Measurements from ENCODE around the gene ADAM23. TPM values are rescaled to one million over a fixed set of nuclear protein-coding genes. Genes with fewer than 3 reads are reported as not detected.

The ADAM23 gene
- total RNA-seq, 1 donor from 2014 or later: 0.16 TPM

- H3K27ac Mint-ChIP-seq: no peak overlapping the region
- intact Hi-C loops (cut with micrococcal nuclease): no loop called here
- H3K9me3 Mint-ChIP-seq: no peaks in the 10 kb centered on the region
- no peak overlapping the region for H3K4me3 Mint-ChIP-seq
- no peak for DNase-seq (ENCODE audit: low spot score)
- peaks cover 11% of the 10 kb centered on the region for H3K4me1 Mint-ChIP-seq (ENCODE audit: low read depth)
- no peaks in the 10 kb centered on the region for H3K36me3 Mint-ChIP-seq (ENCODE audit: low read depth)
- H3K27me3 Mint-ChIP-seq (ENCODE audit: insufficient read depth): peaks cover 20% of the 10 kb centered on the region
Observed at GRCh38 chr2:206562375-206562774, 119.0 kb downstream of the ADAM23 start.

DNA sequence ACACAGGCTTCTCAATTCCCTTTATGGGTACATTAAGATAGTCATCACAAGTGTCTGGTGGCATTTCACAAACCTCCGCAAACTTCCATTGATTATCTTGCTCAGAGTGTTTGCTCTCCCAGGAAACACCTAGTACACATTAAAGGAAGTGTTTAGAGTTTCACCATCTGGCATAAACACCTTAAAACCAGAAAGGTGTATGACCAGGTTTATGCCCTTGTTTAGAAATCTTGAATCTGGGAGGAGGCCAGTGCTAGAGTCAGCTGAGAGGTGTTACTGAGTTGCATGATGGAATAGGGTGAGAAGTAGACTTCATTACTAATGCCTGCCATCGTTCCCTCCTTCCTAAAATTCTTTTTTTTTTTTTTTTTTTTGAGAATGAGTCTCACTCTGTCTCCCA lies 120.0 kb downstream of the ADAM23 start:
- intact Hi-C loops (cut with micrococcal nuclease): no loop called here
- H3K27me3 Mint-ChIP-seq (ENCODE audit: insufficient read depth): peaks cover 12% of the 10 kb centered on the region
- H3K9me3 Mint-ChIP-seq: no peaks in the 10 kb centered on the region
- no peak overlapping the region for H3K27ac Mint-ChIP-seq
- H3K4me3 Mint-ChIP-seq: no peak overlapping the region
- no peaks in the 10 kb centered on the region for H3K36me3 Mint-ChIP-seq (ENCODE audit: low read depth)
- DNase-seq (ENCODE audit: low spot score): no peak
- H3K4me1 Mint-ChIP-seq (ENCODE audit: low read depth): peaks cover 8% of the 10 kb centered on the region

GRCh38 chr2:206565666-206566065 lies 122.3 kb downstream of the ADAM23 start:
- no peaks in the 10 kb centered on the region for H3K9me3 Mint-ChIP-seq
- H3K27me3 Mint-ChIP-seq (ENCODE audit: insufficient read depth): peaks cover 11% of the 10 kb centered on the region
- intact Hi-C loops (cut with micrococcal nuclease): no loop called here
- H3K27ac Mint-ChIP-seq: no peak overlapping the region
- no peak for DNase-seq (ENCODE audit: low spot score)
- no peak overlapping the region for H3K4me3 Mint-ChIP-seq
- H3K36me3 Mint-ChIP-seq (ENCODE audit: low read depth): no peaks in the 10 kb centered on the region
- H3K4me1 Mint-ChIP-seq (ENCODE audit: low read depth): no peaks in the 10 kb centered on the region

DNA sequence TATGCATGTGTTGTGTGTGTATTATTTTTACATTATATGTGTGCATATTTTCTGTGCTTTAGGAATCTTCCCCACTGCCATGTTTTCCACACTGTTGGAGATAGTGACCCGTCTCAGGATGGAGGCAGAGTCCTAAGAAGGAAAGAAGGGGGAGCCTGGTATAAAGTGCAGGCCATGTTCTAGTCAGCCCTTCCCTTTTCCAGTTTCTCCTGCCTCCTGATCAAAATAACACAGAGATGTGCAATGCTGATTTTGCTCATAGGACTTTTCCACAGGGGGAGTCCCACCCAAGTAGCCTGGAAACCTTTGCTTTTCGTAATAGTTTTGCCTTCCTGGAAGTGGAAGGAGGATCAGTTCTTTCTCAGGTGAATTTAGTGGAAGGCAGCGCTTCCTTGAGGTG lies 126.1 kb downstream of the ADAM23 start:
- H3K27ac Mint-ChIP-seq: no peak overlapping the region
- H3K27me3 Mint-ChIP-seq (ENCODE audit: insufficient read depth): peaks cover 9% of the 10 kb centered on the region
- H3K36me3 Mint-ChIP-seq (ENCODE audit: low read depth): no peaks in the 10 kb centered on the region
- H3K4me3 Mint-ChIP-seq: no peak overlapping the region
- H3K9me3 Mint-ChIP-seq: no peaks in the 10 kb centered on the region
- H3K4me1 Mint-ChIP-seq (ENCODE audit: low read depth): no peaks in the 10 kb centered on the region
- DNase-seq (ENCODE audit: low spot score): no peak
- intact Hi-C loops (cut with micrococcal nuclease): no loop called here

DNA sequence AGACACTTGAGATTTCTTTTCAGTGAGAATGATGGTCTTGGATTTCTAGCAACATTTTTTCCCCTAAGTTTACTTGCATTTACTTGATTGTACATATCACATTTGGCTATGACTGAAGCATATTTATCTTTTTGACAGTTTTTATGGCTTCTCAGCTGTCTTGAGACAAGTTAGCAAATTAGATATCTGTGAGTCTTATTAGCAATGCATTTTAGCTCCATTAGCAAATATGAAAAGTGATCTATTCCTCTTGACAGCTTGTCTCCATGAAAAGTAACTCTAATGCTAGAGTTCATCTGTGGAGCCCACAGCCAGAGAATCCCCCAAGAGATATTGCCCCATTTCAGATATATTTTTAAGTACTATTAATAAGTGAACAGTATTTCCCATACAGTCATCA lies 126.9 kb downstream of the ADAM23 start:
- Mint-ChIP-seq H3K27ac (no peak overlapping the region), H3K27me3 (ENCODE audit: insufficient read depth) (peaks cover 5% of the 10 kb centered on the region), H3K4me3 (no peak overlapping the region), H3K4me1 (ENCODE audit: low read depth) (no peaks in the 10 kb centered on the region), H3K36me3 (ENCODE audit: low read depth) (no peaks in the 10 kb centered on the region), H3K9me3 (no peaks in the 10 kb centered on the region)
- intact Hi-C loops (cut with micrococcal nuclease): no loop called here
- DNase-seq (ENCODE audit: low spot score): no peak

- Mint-ChIP-seq H3K36me3 (ENCODE audit: low read depth) (no peaks in the 10 kb centered on the region), H3K9me3 (no peaks in the 10 kb centered on the region), H3K4me1 (ENCODE audit: low read depth) (no peaks in the 10 kb centered on the region), H3K27ac (no peak overlapping the region), H3K4me3 (no peak overlapping the region), H3K27me3 (ENCODE audit: insufficient read depth) (peaks cover 5% of the 10 kb centered on the region)
- no peak for DNase-seq (ENCODE audit: low spot score)
- intact Hi-C loops (cut with micrococcal nuclease): no loop called here
Observed at GRCh38 chr2:206572725-206573124, 129.4 kb downstream of the ADAM23 start.

DNA sequence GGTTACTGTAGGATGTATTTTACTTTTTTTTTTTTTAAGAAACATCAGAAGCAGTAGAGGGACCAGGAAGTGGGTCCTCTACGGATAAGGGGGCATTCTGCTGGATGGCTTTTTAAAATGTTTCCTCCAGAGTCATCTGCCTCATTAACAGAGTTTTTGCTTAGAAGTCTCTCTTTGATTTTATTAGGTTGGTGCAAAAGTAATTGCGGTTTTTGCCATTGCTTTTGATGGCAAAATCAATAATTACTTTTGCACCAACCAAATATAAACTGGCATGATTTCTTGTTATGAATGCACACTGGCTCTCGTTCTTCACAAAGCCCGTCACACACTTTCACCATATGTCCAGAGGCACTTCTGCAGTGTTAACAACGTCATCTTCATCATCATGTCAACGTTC lies 130.5 kb downstream of the ADAM23 start:
- intact Hi-C loops (cut with micrococcal nuclease): no loop called here
- H3K4me1 Mint-ChIP-seq (ENCODE audit: low read depth): no peaks in the 10 kb centered on the region
- no peak for DNase-seq (ENCODE audit: low spot score)
- H3K27ac Mint-ChIP-seq: no peak overlapping the region
- no peak overlapping the region for H3K4me3 Mint-ChIP-seq
- no peaks in the 10 kb centered on the region for H3K36me3 Mint-ChIP-seq (ENCODE audit: low read depth)
- peaks cover 7% of the 10 kb centered on the region for H3K27me3 Mint-ChIP-seq (ENCODE audit: insufficient read depth)
- no peaks in the 10 kb centered on the region for H3K9me3 Mint-ChIP-seq

DNA sequence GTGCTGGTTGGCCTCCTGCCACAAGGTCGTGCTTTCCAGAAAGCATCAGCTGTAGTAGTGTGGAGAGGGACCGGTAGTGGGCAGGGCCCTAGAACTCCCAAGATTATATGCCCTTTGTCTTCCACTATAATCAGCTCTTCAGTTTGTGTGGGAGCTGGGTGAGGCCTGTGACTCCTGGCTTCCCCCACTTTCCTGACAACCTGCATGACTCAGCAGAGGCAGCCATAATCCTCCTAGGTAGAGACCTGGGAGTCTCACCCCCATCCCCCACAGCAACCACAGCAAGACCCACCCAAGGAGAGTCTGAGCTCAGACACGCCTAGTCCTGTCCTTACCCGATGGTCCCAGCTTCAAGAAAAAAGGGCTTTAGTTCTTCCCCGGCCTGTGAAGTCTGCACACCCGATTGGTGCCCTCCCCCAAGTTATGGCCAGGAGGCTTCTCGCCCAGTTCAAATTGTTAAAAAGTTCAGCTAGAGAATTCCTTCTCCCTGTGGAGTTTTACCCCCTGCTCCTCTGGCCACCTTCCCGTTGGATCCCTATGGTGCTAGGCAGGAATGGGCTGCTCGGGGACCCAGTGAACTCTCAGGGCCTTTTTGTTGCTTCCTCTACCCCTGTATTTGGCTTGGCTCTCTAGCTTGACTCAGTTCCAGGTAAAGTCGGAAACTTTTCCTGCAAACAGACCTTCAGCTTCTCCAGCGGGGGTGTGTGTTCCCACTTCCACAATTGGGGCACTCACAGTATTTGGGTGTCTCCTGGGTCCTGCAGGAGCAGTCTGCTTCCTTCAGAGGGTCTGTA lies 141.2 kb downstream of the ADAM23 start:
- Mint-ChIP-seq H3K27ac (no peak overlapping the region), H3K27me3 (ENCODE audit: insufficient read depth) (no peaks in the 10 kb centered on the region), H3K36me3 (ENCODE audit: low read depth) (no peaks in the 10 kb centered on the region), H3K4me1 (ENCODE audit: low read depth) (no peaks in the 10 kb centered on the region), H3K9me3 (no peaks in the 10 kb centered on the region), H3K4me3 (no peak overlapping the region)
- intact Hi-C loops (cut with micrococcal nuclease): no loop called here
- DNase-seq (ENCODE audit: low spot score): no peak

DNA sequence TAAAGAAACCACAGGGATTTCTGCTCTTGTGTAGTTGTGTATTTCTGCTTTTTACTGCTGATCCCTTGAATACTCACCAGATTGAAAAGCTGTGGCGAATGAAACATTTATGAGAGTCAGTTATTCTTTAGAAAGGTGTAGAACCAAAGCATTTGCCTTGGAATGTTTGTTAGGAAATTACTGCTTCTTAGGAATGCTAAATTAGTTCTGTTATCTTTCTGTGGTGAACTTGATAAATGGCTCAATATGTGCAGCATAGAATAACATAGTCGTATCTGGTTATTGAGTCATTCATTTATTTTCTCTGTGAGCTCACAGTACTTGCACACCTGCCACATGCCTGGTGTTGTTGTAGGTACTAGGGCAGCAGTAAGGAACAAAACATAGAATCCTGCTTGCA lies 142.0 kb downstream of the ADAM23 start:
- no peak for DNase-seq (ENCODE audit: low spot score)
- Mint-ChIP-seq H3K27ac (no peak overlapping the region), H3K4me3 (no peak overlapping the region), H3K9me3 (no peaks in the 10 kb centered on the region), H3K27me3 (ENCODE audit: insufficient read depth) (no peaks in the 10 kb centered on the region), H3K4me1 (ENCODE audit: low read depth) (no peaks in the 10 kb centered on the region), H3K36me3 (ENCODE audit: low read depth) (no peaks in the 10 kb centered on the region)
- intact Hi-C loops (cut with micrococcal nuclease): no loop called here

GRCh38 chr2:206586609-206587008 lies 143.3 kb downstream of the ADAM23 start:
- intact Hi-C loops (cut with micrococcal nuclease): no loop called here
- H3K27ac Mint-ChIP-seq: no peak overlapping the region
- H3K27me3 Mint-ChIP-seq (ENCODE audit: insufficient read depth): no peaks in the 10 kb centered on the region
- H3K4me1 Mint-ChIP-seq (ENCODE audit: low read depth): no peaks in the 10 kb centered on the region
- no peaks in the 10 kb centered on the region for H3K9me3 Mint-ChIP-seq
- DNase-seq (ENCODE audit: low spot score): no peak
- no peak overlapping the region for H3K4me3 Mint-ChIP-seq
- H3K36me3 Mint-ChIP-seq (ENCODE audit: low read depth): no peaks in the 10 kb centered on the region

- Mint-ChIP-seq H3K4me3 (no peak overlapping the region), H3K27ac (no peak overlapping the region), H3K36me3 (ENCODE audit: low read depth) (no peaks in the 10 kb centered on the region), H3K4me1 (ENCODE audit: low read depth) (no peaks in the 10 kb centered on the region), H3K9me3 (no peaks in the 10 kb centered on the region), H3K27me3 (ENCODE audit: insufficient read depth) (no peaks in the 10 kb centered on the region)
- DNase-seq (ENCODE audit: low spot score): no peak
- intact Hi-C loops (cut with micrococcal nuclease): no loop called here
Observed at GRCh38 chr2:206597717-206598218, 154.4 kb downstream of the ADAM23 start.

DNA sequence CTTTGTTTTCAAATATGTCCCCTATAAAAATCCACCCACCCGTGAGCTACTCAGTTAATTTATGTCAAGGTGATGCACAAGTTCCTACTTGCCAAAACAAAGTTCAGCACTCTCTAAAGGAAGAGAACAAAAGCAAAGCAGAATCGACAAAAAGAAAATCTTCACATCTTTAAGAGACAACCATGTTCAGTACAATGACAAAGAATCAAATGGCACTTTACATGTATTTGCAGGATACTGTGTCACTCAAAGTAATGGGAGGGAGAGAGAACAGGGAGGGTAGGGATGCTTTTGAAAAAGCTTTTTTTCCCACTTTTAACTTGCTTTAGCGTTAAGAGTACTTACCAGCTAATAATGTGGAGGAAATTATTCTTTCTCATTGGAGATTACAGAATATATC lies 159.9 kb downstream of the ADAM23 start:
- intact Hi-C loops (cut with micrococcal nuclease): no loop called here
- DNase-seq (ENCODE audit: low spot score): no peak
- Mint-ChIP-seq H3K9me3 (no peaks in the 10 kb centered on the region), H3K27ac (no peak overlapping the region), H3K27me3 (ENCODE audit: insufficient read depth) (peaks cover 4% of the 10 kb centered on the region), H3K4me3 (no peak overlapping the region), H3K4me1 (ENCODE audit: low read depth) (no peaks in the 10 kb centered on the region), H3K36me3 (ENCODE audit: low read depth) (no peaks in the 10 kb centered on the region)

GRCh38 chr2:206610451-206610850 lies 167.1 kb downstream of the ADAM23 start:
- intact Hi-C loops (cut with micrococcal nuclease): no loop called here
- no peak overlapping the region for H3K4me3 Mint-ChIP-seq
- H3K27me3 Mint-ChIP-seq (ENCODE audit: insufficient read depth): peaks cover 5% of the 10 kb centered on the region
- no peaks in the 10 kb centered on the region for H3K4me1 Mint-ChIP-seq (ENCODE audit: low read depth)
- H3K9me3 Mint-ChIP-seq: no peaks in the 10 kb centered on the region
- H3K36me3 Mint-ChIP-seq (ENCODE audit: low read depth): no peaks in the 10 kb centered on the region
- DNase-seq (ENCODE audit: low spot score): no peak
- no peak overlapping the region for H3K27ac Mint-ChIP-seq

DNA sequence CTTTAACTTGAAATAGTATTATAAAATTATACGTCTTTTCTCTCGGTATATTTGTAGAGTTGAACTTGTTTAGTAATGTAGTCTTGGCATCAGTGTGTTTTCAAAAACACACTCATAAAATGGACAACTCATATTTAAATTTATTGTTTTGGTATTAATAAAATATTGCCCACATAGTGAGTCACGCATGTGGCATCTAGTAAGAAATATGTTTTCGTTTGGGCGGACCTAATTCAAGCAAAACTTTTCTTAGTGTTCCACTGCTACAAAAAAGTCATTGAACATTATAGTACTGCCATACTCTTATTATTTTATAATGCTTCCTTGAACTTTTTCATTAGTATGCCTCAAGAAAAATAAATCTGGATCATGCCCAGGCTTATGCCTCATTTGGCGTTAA lies 167.9 kb downstream of the ADAM23 start:
- Mint-ChIP-seq H3K27ac (no peak overlapping the region), H3K9me3 (no peaks in the 10 kb centered on the region), H3K36me3 (ENCODE audit: low read depth) (no peaks in the 10 kb centered on the region), H3K4me1 (ENCODE audit: low read depth) (no peaks in the 10 kb centered on the region), H3K27me3 (ENCODE audit: insufficient read depth) (peaks cover 5% of the 10 kb centered on the region), H3K4me3 (no peak overlapping the region)
- DNase-seq (ENCODE audit: low spot score): no peak
- intact Hi-C loops (cut with micrococcal nuclease): no loop called here
